ENCODE measurements around the gene BAHCC1. TPM values are rescaled to one million over a fixed set of nuclear protein-coding genes. Genes with fewer than 3 reads are reported as not detected.

Gene BAHCC1
- total and polyA plus RNA-seq, 9 of the 15 experiments (the other 6 are each of a cell fraction or from before 2014, with no cell fraction given): 0.14 to 26.9 (median 5.0) TPM

GRCh38 chr17:81493198-81494038, 98.2 kb downstream of the BAHCC1 start (continued):
- TF ChIP-seq MEF2A (IDR thresholded peaks at IDR 0.05; ENCODE audit: control insufficient read depth, low read depth, low read length): no peak
- no peak for TF ChIP-seq ESRRB (CRISPR knock-in tag; IDR thresholded peaks at IDR 0.05; ENCODE audit: borderline replicate concordance)
- no peak for TF ChIP-seq CHD1 (IDR thresholded peaks at IDR 0.05; ENCODE audit: low read length)
- no peak for TF ChIP-seq CHCHD3 (CRISPR knock-in tag; IDR thresholded peaks at IDR 0.05)
- TF ChIP-seq MECOM (CRISPR knock-in tag; IDR thresholded peaks at IDR 0.05): no peak
- TF ChIP-seq CTCFL (IDR thresholded peaks at IDR 0.05; ENCODE audit: borderline replicate concordance, insufficient read depth, low read depth, low read length, poor library complexity, severe bottlenecking): no peak
- TF ChIP-seq CHD7 (IDR thresholded peaks at IDR 0.05; ENCODE audit: low read depth, low read length): no peak
- TF ChIP-seq SMC3 (conservative IDR thresholded peaks at IDR 0.05; ENCODE audit: insufficient read depth, low read depth, low read length): no peak
- TF ChIP-seq SIX5 (IDR thresholded peaks at IDR 0.05; ENCODE audit: borderline replicate concordance in 1 of 2, insufficient read depth in 1 of 2, low read depth in 1 of 2, low read length in 2 of 2): no peak
